Measurements from ENCODE around the gene EBLN1. TPM values are rescaled to one million over a fixed set of nuclear protein-coding genes. Genes with fewer than 3 reads are reported as not detected.

EBLN1 gene
- total and polyA plus RNA-seq, 4 donors: not detected

- 61% methylated on average over 3 of the region's 3 CpGs for WGBS
- TF ChIP-seq FOXA1 (IDR thresholded peaks at IDR 0.05) (no peak), JUND (IDR thresholded peaks at IDR 0.05) (no peak), YY1 (IDR thresholded peaks at IDR 0.05) (no peak), EGR1 (IDR thresholded peaks at IDR 0.05; ENCODE audit: low read depth in 2 of 2) (no peak), MAX (IDR thresholded peaks at IDR 0.05) (no peak), ZBTB33 (IDR thresholded peaks at IDR 0.05) (no peak), ATF3 (IDR thresholded peaks at IDR 0.05) (no peak), GABPA (IDR thresholded peaks at IDR 0.05 in 1 of 2, conservative IDR thresholded peaks at IDR 0.05 in 1 of 2) (no peak), NR2F2 (IDR thresholded peaks at IDR 0.05) (no peak), HNF4A (conservative IDR thresholded peaks at IDR 0.05) (no peak), REST (IDR thresholded peaks at IDR 0.05) (no peak), SP1 (IDR thresholded peaks at IDR 0.05) (no peak), HNF4G (IDR thresholded peaks at IDR 0.05) (no peak), RXRA (IDR thresholded peaks at IDR 0.05) (no peak), TAF1 (conservative IDR thresholded peaks at IDR 0.05) (no peak), FOXA2 (IDR thresholded peaks at IDR 0.05) (no peak)
- Histone ChIP-seq H3K36me3 (ENCODE audit: control insufficient read depth in 4 of 4, insufficient read depth in 3 of 4, low read depth in 1 of 4, low read length in 3 of 4) (no peaks in the 10 kb centered on the region), H3K27ac (ENCODE audit: low read depth in 1 of 2, low read length in 2 of 2) (no peak overlapping the region), H3K27me3 (ENCODE audit: control insufficient read depth in 4 of 4, insufficient read depth in 4 of 4, low read length in 3 of 4) (peaks cover 0 to 4% (median 0%) of the 10 kb centered on the region in 4 donors), H3K4me3 (ENCODE audit: low read depth in 1 of 3, low read length in 3 of 3) (no peak overlapping the region), H3K4me1 (ENCODE audit: control insufficient read depth in 4 of 4, insufficient read depth in 4 of 4, low read length in 3 of 4) (no peaks in the 10 kb centered on the region), H3K9ac (ENCODE audit: low read depth in 1 of 2, low read length in 2 of 2) (no peak overlapping the region), H3K9me3 (ENCODE audit: control insufficient read depth in 4 of 4, low read length in 3 of 4) (no peaks in the 10 kb centered on the region)
- DNase-seq (ENCODE audit: low spot score): no peak
Measured at GRCh38 chr10:22258471-22258870, 40.7 kb upstream of the EBLN1 start.

- no peaks in the 10 kb centered on the region for H3K9me3 ChIP-seq (ENCODE audit: control insufficient read depth in 4 of 4, low read length in 3 of 4)
- peak overlapping the region in 2 of 3 donors; percentile 82 to 97 for H3K4me3 ChIP-seq (ENCODE audit: low read depth in 1 of 3, low read length in 3 of 3)
- no peak for DNase-seq (ENCODE audit: low spot score)
- WGBS: 38% methylated on average over 24 of the region's 24 CpGs
- peaks cover 1 to 18% (median 7%) of the 10 kb centered on the region in 4 donors for H3K4me1 ChIP-seq (ENCODE audit: control insufficient read depth in 4 of 4, insufficient read depth in 4 of 4, low read length in 3 of 4)
- peak overlapping the region in 1 of 2 donors; percentile 48 for H3K9ac ChIP-seq (ENCODE audit: low read depth in 1 of 2, low read length in 2 of 2)
- no peak for TF ChIP-seq HNF4G (IDR thresholded peaks at IDR 0.05)
- no peak for TF ChIP-seq TAF1 (conservative IDR thresholded peaks at IDR 0.05)
- no peak for TF ChIP-seq GABPA (IDR thresholded peaks at IDR 0.05 in 1 of 2, conservative IDR thresholded peaks at IDR 0.05 in 1 of 2)
- no peak for TF ChIP-seq RXRA (IDR thresholded peaks at IDR 0.05)
- TF ChIP-seq FOXA2 (IDR thresholded peaks at IDR 0.05): no peak
- TF ChIP-seq HNF4A (conservative IDR thresholded peaks at IDR 0.05): no peak
- H3K27me3 ChIP-seq (ENCODE audit: control insufficient read depth in 4 of 4, insufficient read depth in 4 of 4, low read length in 3 of 4): peaks cover 0 to 4% (median 0%) of the 10 kb centered on the region in 4 donors
- H3K27ac ChIP-seq (ENCODE audit: low read depth in 1 of 2, low read length in 2 of 2): peak overlapping the region; percentile 74 to 81
- H3K36me3 ChIP-seq (ENCODE audit: control insufficient read depth in 4 of 4, insufficient read depth in 3 of 4, low read depth in 1 of 4, low read length in 3 of 4): no peaks in the 10 kb centered on the region
Measured at GRCh38 chr10:22253580-22253882, 35.7 kb upstream of the EBLN1 start.
